Body of pancreas (tissue), 4 donors: ENCODE results near the gene PLPPR3. TPM values are rescaled to one million over a fixed set of nuclear protein-coding genes. Genes with fewer than 3 reads are reported as not detected.

Experiments
- ATAC-seq: fragments of 150-250 bp; one replicate; pipeline ENCODE4 v1.9.1; 2016
- DNase-seq, 4 donors: peaks; one replicate each; pipeline ENCODE4 v3.0.0-alpha.2; 2019
- H3K27ac ChIP-seq, 4 donors: fragments of 200-600 bp; sonication (generic); 1 replicate in 3 of 4; 2 replicates in 1 of 4; pipeline versions ENCODE4 v1.5.1 to v1.6.1; 2016 to 2019; ENCODE audit warnings: mild to moderate bottlenecking in 1 of 4, mixed read lengths in 1 of 4, moderate library complexity in 1 of 4
- H3K27me3 ChIP-seq, 2 donors: fragments of 200-600 bp; sonication (generic); one replicate each; pipeline ENCODE4 v1.6.0; 2016; ENCODE audit warnings: mild to moderate bottlenecking in 1 of 2
- H3K36me3 ChIP-seq, 2 donors: fragments of 200-600 bp; sonication (generic); replicated peaks in 1 of 2; 2 replicates each; pipeline ENCODE4 v1.5.1; 2016; ENCODE audit warnings: low read depth in 2 of 2; ENCODE audit not compliant: insufficient read depth in 1 of 2
- H3K4me1 ChIP-seq: fragments of 200-600 bp; sonication (generic); one replicate; pipeline ENCODE4 v1.6.0; 2016
- H3K4me3 ChIP-seq, 2 donors: fragments of 200-600 bp; sonication (generic); 1 replicate in 1 of 2; 2 replicates in 1 of 2; pipeline ENCODE4 v1.5.1; 2016 to 2019
- H3K9me3 ChIP-seq, 3 donors: fragments of 200-600 bp; sonication (generic); 1 replicate in 2 of 3; 2 replicates in 1 of 3; pipeline ENCODE4 v1.5.1; 2016
- CTCF ChIP-seq, 7 experiments: fragments of 450-650 bp in 4 of 7; fragments of 200-600 bp in 3 of 7; sonication (generic) in 3 of 7; IDR thresholded peaks; one replicate each; pipeline ENCODE4 v1.5.1; 2016 to 2019; ENCODE audit warnings: antibody characterized with exemption in 7 of 7
- POLR2A ChIP-seq, 3 donors: fragments of 450-650 bp; IDR thresholded peaks; one replicate each; pipeline ENCODE4 v1.6.1; 2016; ENCODE audit warnings: antibody characterized with exemption in 3 of 3, mild to moderate bottlenecking in 2 of 3
- WGBS, 2 donors: methylation state at CpG; one replicate each; pipeline ENCODE4 v1.1.5; 2017; 5-methylcytosine and 5-hydroxymethylcytosine counted together
- intact Hi-C: fragments of 100-400 bp; cut with DNase I; formaldehyde crosslinking; loops from one replicate; pipeline ENCODE4 v1.15.1; 2023
- total RNA-seq, 2 donors: library from RNA; depleted of rRNA; stranded (reverse); fragments of >200 nt; gene quantifications; one replicate each; pipeline ENCODE4 v1.1.0, GENCODE V29; 2016

Gene PLPPR3
- total RNA-seq, 2 donors from 2014 or later: not detected

- WGBS, 2 donors: 85 to 91% methylated on average over 16 to 28 of the region's 28 CpGs
Measured at GRCh38 chr19:795073-795611, 26.6 kb downstream of the PLPPR3 start.

GRCh38 chr19:793806-794205, 27.9 kb downstream of the PLPPR3 start:
- intact Hi-C loops: no loop called here
- TF ChIP-seq CTCF (IDR thresholded peaks at IDR 0.05) (no peak), POLR2A (IDR thresholded peaks at IDR 0.05) (no peak)
- ATAC-seq (no peak), DNase-seq (no peak)
- Histone ChIP-seq H3K4me3 (no peak overlapping the region), H3K27me3 (no peaks in the 10 kb centered on the region), H3K9me3 (no peaks in the 10 kb centered on the region), H3K36me3 (no peaks in the 10 kb centered on the region), H3K27ac (no peak overlapping the region), H3K4me1 (peaks cover 10% of the 10 kb centered on the region)
- 87 to 94% methylated on average over 11 to 12 of the region's 12 CpGs for WGBS, 2 donors

More at GRCh38 chr19:795073-795611, 26.6 kb downstream of the PLPPR3 start:
- DNase-seq: no peak
- no peaks in the 10 kb centered on the region for H3K9me3 ChIP-seq
- intact Hi-C loops: no loop called here
- no peak overlapping the region for H3K4me3 ChIP-seq
- no peak for ATAC-seq
- H3K36me3 ChIP-seq: no peaks in the 10 kb centered on the region
- TF ChIP-seq POLR2A (IDR thresholded peaks at IDR 0.05) (no peak), CTCF (IDR thresholded peaks at IDR 0.05) (no peak)
- no peaks in the 10 kb centered on the region for H3K27me3 ChIP-seq
- peaks cover 24% of the 10 kb centered on the region for H3K4me1 ChIP-seq
- H3K27ac ChIP-seq: peak overlapping the region in 3 of 4 donors; percentile 3 to 87 (median 73)

GRCh38 chr19:792306-792885, 29.4 kb downstream of the PLPPR3 start:
- no peak for TF ChIP-seq POLR2A (IDR thresholded peaks at IDR 0.05)
- TF ChIP-seq CTCF (IDR thresholded peaks at IDR 0.05): no peak
- Histone ChIP-seq H3K4me3 (no peak overlapping the region), H3K36me3 (no peaks in the 10 kb centered on the region), H3K9me3 (no peaks in the 10 kb centered on the region), H3K27me3 (no peaks in the 10 kb centered on the region), H3K4me1 (peaks cover 9% of the 10 kb centered on the region), H3K27ac (peak overlapping the region in 3 of 4 donors; percentile 5 to 45 (median 36))
- ATAC-seq (no peak), DNase-seq (no peak)
- intact Hi-C loops: no loop called here
- WGBS, 2 donors: 78 to 81% methylated on average over 10 to 14 of the region's 16 CpGs

- Histone ChIP-seq H3K27me3 (no peaks in the 10 kb centered on the region), H3K27ac (peak overlapping the region in 3 of 4 donors; percentile 5 to 45 (median 36)), H3K4me1 (peaks cover 9% of the 10 kb centered on the region), H3K36me3 (no peaks in the 10 kb centered on the region), H3K4me3 (no peak overlapping the region), H3K9me3 (no peaks in the 10 kb centered on the region)
- no peak for TF ChIP-seq POLR2A (IDR thresholded peaks at IDR 0.05)
- no peak for TF ChIP-seq CTCF (IDR thresholded peaks at IDR 0.05)
- no peak for ATAC-seq
- 43 to 50% methylated on average over 6 to 8 of the region's 8 CpGs for WGBS, 2 donors
- intact Hi-C loops: no loop called here
- DNase-seq: no peak
Measured at GRCh38 chr19:791567-792305, 30.0 kb downstream of the PLPPR3 start.
